H9 (cell line): ENCODE measurements around the gene TP53BP1. TPM values are rescaled to one million over a fixed set of nuclear protein-coding genes. Genes with fewer than 3 reads are reported as not detected.

ENCODE experiments used
- DNase-seq: peaks from one replicate; pipeline ENCODE4 v3.0.0-alpha.2; 2017
- H2AFZ ChIP-seq: one replicate; pipeline ENCODE4 v1.6.1; 2013; ENCODE audit warnings: mild to moderate bottlenecking, low read length, control low read depth, moderate library complexity
- H2AK5ac ChIP-seq: 2 replicates; pipeline ENCODE4 v1.6.1; 2013; ENCODE audit warnings: low read length, control low read depth, mixed read lengths; ENCODE audit not compliant: insufficient read length
- H2BK120ac ChIP-seq: one replicate; pipeline ENCODE4 v1.6.1; 2013; ENCODE audit warnings: low read depth, mild to moderate bottlenecking, low read length, control low read depth, inconsistent platforms; ENCODE audit not compliant: poor library complexity, severe bottlenecking
- H2BK12ac ChIP-seq: 2 replicates; pipeline ENCODE4 v1.6.1; 2013; ENCODE audit warnings: low read length, control low read depth, mixed read lengths, low read depth; ENCODE audit not compliant: insufficient read length
- H2BK15ac ChIP-seq: 2 replicates; pipeline ENCODE4 v1.6.1; 2013; ENCODE audit warnings: low read depth, low read length, control low read depth
- H2BK20ac ChIP-seq: one replicate; pipeline ENCODE4 v1.6.1; 2013; ENCODE audit warnings: low read depth, mild to moderate bottlenecking, low read length, control low read depth, inconsistent platforms; ENCODE audit not compliant: poor library complexity, severe bottlenecking
- H2BK5ac ChIP-seq: 2 replicates; pipeline ENCODE4 v1.6.1; 2013; ENCODE audit warnings: low read length, control low read depth, mixed read lengths; ENCODE audit not compliant: insufficient read length
- H3K14ac ChIP-seq: 2 replicates; pipeline ENCODE4 v1.6.1; 2013; ENCODE audit warnings: low read length, control low read depth; ENCODE audit not compliant: insufficient read depth
- H3K18ac ChIP-seq: 2 replicates; pipeline ENCODE4 v1.6.1; 2013; ENCODE audit warnings: low read depth, mild to moderate bottlenecking, mixed read lengths, low read length, control low read depth; ENCODE audit not compliant: insufficient read length
- H3K23ac ChIP-seq: 2 replicates; pipeline ENCODE4 v1.6.1; 2013; ENCODE audit warnings: low read length, control low read depth, mixed read lengths, low read depth; ENCODE audit not compliant: insufficient read length
- H3K23me2 ChIP-seq: 2 replicates; pipeline ENCODE4 v1.6.1; 2013; ENCODE audit warnings: low read depth, mild to moderate bottlenecking, mixed read lengths, low read length, control low read depth; ENCODE audit not compliant: insufficient read length, poor library complexity, severe bottlenecking
- H3K27ac ChIP-seq: 2 replicates; pipeline ENCODE4 v1.5.1; 2013; ENCODE audit warnings: low read length, control low read depth, mixed read lengths, low read depth; ENCODE audit not compliant: insufficient read length
- H3K27me3 ChIP-seq: 2 replicates; pipeline ENCODE4 v1.6.1; 2013; ENCODE audit warnings: low read length, control low read depth, inconsistent platforms; ENCODE audit not compliant: insufficient read depth
- H3K4ac ChIP-seq: 2 replicates; pipeline ENCODE4 v1.6.1; 2013; ENCODE audit warnings: low read depth, mild to moderate bottlenecking, control low read depth, inconsistent platforms, low read length, moderate library complexity
- H3K4me1 ChIP-seq: 2 replicates; pipeline ENCODE4 v1.6.1; 2013; ENCODE audit warnings: low read length, control low read depth, inconsistent platforms; ENCODE audit not compliant: insufficient read depth
- H3K4me2 ChIP-seq: 2 replicates; pipeline ENCODE4 v1.6.1; 2013; ENCODE audit warnings: low read length, control low read depth, mixed read lengths; ENCODE audit not compliant: insufficient read length, insufficient read depth
- H3K56ac ChIP-seq: 2 replicates; pipeline ENCODE4 v1.6.1; 2013; ENCODE audit warnings: low read depth, mild to moderate bottlenecking, mixed read lengths, low read length, control low read depth; ENCODE audit not compliant: insufficient read length
- H3K79me1 ChIP-seq: 2 replicates; pipeline ENCODE4 v1.6.1; 2013; ENCODE audit warnings: low read depth, mild to moderate bottlenecking, moderate library complexity, low read length, control low read depth, inconsistent platforms; ENCODE audit not compliant: insufficient read depth, poor library complexity, severe bottlenecking
- H3K79me2 ChIP-seq: 2 replicates; pipeline ENCODE4 v1.6.1; 2013; ENCODE audit warnings: low read length, control low read depth, inconsistent platforms; ENCODE audit not compliant: insufficient read depth
- H3K9ac ChIP-seq: 2 replicates; pipeline ENCODE4 v1.6.1; 2013; ENCODE audit warnings: low read length, control low read depth, mixed read lengths; ENCODE audit not compliant: insufficient read length; ENCODE audit errors: extremely low read depth
- H3K9me3 ChIP-seq: one replicate; pipeline ENCODE4 v1.6.1; 2013; ENCODE audit warnings: low read depth, low read length, inconsistent platforms; ENCODE audit not compliant: control insufficient read depth
- H3T11ph ChIP-seq: one replicate; pipeline ENCODE4 v1.6.1; 2013; ENCODE audit warnings: mild to moderate bottlenecking, low read length, control low read depth, inconsistent platforms
- H4K20me1 ChIP-seq: one replicate; pipeline ENCODE4 v1.6.1; 2013; ENCODE audit not compliant: control insufficient read depth, insufficient read length, insufficient read depth
- H4K5ac ChIP-seq: 2 replicates; pipeline ENCODE4 v1.6.1; 2013; ENCODE audit warnings: low read depth, mild to moderate bottlenecking, mixed read lengths, low read length, control low read depth; ENCODE audit not compliant: insufficient read length
- H4K8ac ChIP-seq: replicated peaks from 2 replicates; pipeline ENCODE4 v1.6.1; 2013; ENCODE audit warnings: low read length, control low read depth, mixed read lengths, low read depth; ENCODE audit not compliant: insufficient read length
- H4K91ac ChIP-seq: 2 replicates; pipeline ENCODE4 v1.6.1; 2013; ENCODE audit warnings: low read depth, mild to moderate bottlenecking, moderate library complexity, mixed read lengths, low read length, control low read depth; ENCODE audit not compliant: insufficient read length
- H3K27ac Mint-ChIP-seq, 3 experiments: 2 replicates in 2 of 3; 3 replicates in 1 of 3; pipeline ENCODE4 v1.8.0; 2020 to 2021; ENCODE audit warnings: mixed read lengths in 3 of 3, mild to moderate bottlenecking in 1 of 3, moderate library complexity in 1 of 3
- H3K27me3 Mint-ChIP-seq: 2 replicates; pipeline ENCODE4 v1.8.0; 2021; ENCODE audit warnings: low read depth, mild to moderate bottlenecking, moderate library complexity, mixed read lengths
- H3K36me3 Mint-ChIP-seq, 3 experiments: 2 replicates in 2 of 3; 3 replicates in 1 of 3; pipeline ENCODE4 v1.8.0; 2020 to 2021; ENCODE audit warnings: low read depth in 3 of 3, mixed read lengths in 3 of 3; ENCODE audit not compliant: insufficient read depth in 1 of 3
- H3K4me1 Mint-ChIP-seq, 2 experiments: 2 replicates each; pipeline ENCODE4 v1.8.0; 2020; ENCODE audit warnings: mixed read lengths in 2 of 2
- H3K4me3 Mint-ChIP-seq, 2 experiments: 2 replicates in 1 of 2; 3 replicates in 1 of 2; pipeline ENCODE4 v1.8.0; 2020 to 2021; ENCODE audit warnings: mild to moderate bottlenecking in 2 of 2, mixed read lengths in 2 of 2, moderate library complexity in 1 of 2
- H3K9me3 Mint-ChIP-seq, 2 experiments: 2 replicates in 1 of 2; 3 replicates in 1 of 2; pipeline ENCODE4 v1.8.0; 2020; ENCODE audit warnings: mild to moderate bottlenecking in 2 of 2, mixed read lengths in 2 of 2, moderate library complexity in 1 of 2
- CTCF ChIP-seq: fragments of 200-600 bp; sonication (generic); conservative IDR thresholded peaks from 3 replicates; pipeline ENCODE4 v1.8.0; 2021; ENCODE audit warnings: antibody characterized with exemption, mild to moderate bottlenecking
- WGBS: extraction: QIAGEN DNeasy Blood & Tissue Kit; methylation state at CpG from one replicate; pipeline ENCODE4 v1.1.7; 2013; ENCODE audit warnings: missing lambda C conversion rate, low lambda C conversion rate, mixed read lengths; ENCODE audit not compliant: insufficient read length; ENCODE audit errors: extremely low coverage; 5-methylcytosine and 5-hydroxymethylcytosine counted together
- total RNA-seq: library from RNA; stranded (reverse); gene quantifications from 2 replicates; pipeline ENCODE4 v1.2.1, GENCODE V29; 2021

The TP53BP1 gene
- total RNA-seq, 1 experiment from 2014 or later = 81.5 TPM

- no peak overlapping the region for H3K23ac ChIP-seq
- peaks cover 15% of the 10 kb centered on the region for H3K23me2 ChIP-seq
- H4K8ac ChIP-seq = no peak overlapping the region
- DNase-seq = no peak
- no peak overlapping the region for H2BK15ac ChIP-seq
- H3K27me3 ChIP-seq = peaks cover 11% of the 10 kb centered on the region; the same call in 1 of the 2 replicates
- H3K4me1 Mint-ChIP-seq = peaks cover 19 to 25% of the 10 kb centered on the region in 2 experiments
- H3K79me2 ChIP-seq = no peaks in the 10 kb centered on the region
- H3K27me3 Mint-ChIP-seq = peaks cover 85% of the 10 kb centered on the region
- H3K18ac ChIP-seq = no peak overlapping the region
- H4K20me1 ChIP-seq = no peaks in the 10 kb centered on the region
- H3K14ac ChIP-seq = no peak overlapping the region
- TF ChIP-seq CTCF = no peak
- H3K4ac ChIP-seq = no peak overlapping the region
- no peak overlapping the region for H2BK5ac ChIP-seq
- H3T11ph ChIP-seq = no peak overlapping the region
- peaks cover 0 to 7% (median 2%) of the 10 kb centered on the region in 3 experiments; a peak in 3 of 7 replicates for H3K36me3 Mint-ChIP-seq
- no peaks in the 10 kb centered on the region for H3K9me3 ChIP-seq
- no CpG with 5 or more reads among the region's 9 CpGs for WGBS
- H2BK12ac ChIP-seq = no peak overlapping the region
- no peaks in the 10 kb centered on the region; the same call in 1 of the 2 replicates for H3K4me1 ChIP-seq
- no peak overlapping the region for H2BK20ac ChIP-seq
- no peak overlapping the region for H2AK5ac ChIP-seq
- no peak overlapping the region for H3K4me2 ChIP-seq
- H3K79me1 ChIP-seq = no peaks in the 10 kb centered on the region
- H3K9ac ChIP-seq = no peak overlapping the region
- no peak overlapping the region for H3K27ac ChIP-seq
- H3K9me3 Mint-ChIP-seq = no peaks in the 10 kb centered on the region; a peak in 1 of 5 replicates
- no peak overlapping the region for H4K91ac ChIP-seq
- H3K56ac ChIP-seq = no peak overlapping the region
- H3K4me3 Mint-ChIP-seq = no peak overlapping the region
- no peak overlapping the region for H4K5ac ChIP-seq
- H3K27ac Mint-ChIP-seq = no peak overlapping the region
- H2AFZ ChIP-seq = no peak overlapping the region
- H2BK120ac ChIP-seq = no peak overlapping the region
These were observed 29.3 kb upstream of the TP53BP1 start for GRCh38 chr15:43522247-43522646.
